Prostate gland (tissue), 2 donors: ENCODE results near the gene AVEN. TPM values are rescaled to one million over a fixed set of nuclear protein-coding genes. Genes with fewer than 3 reads are reported as not detected.
"Not testable (repeated sequence)": the region's sequence is repeated elsewhere in the genome, so short reads cannot be mapped to it uniquely, and the experiment has no call there.

ENCODE experiments used
- DNase-seq: peaks from one replicate; pipeline ENCODE4 v3.0.0-alpha.2; 2019; ENCODE audit warnings: low spot score
- H3K27ac ChIP-seq, 2 donors: fragments of 200-600 bp; sonication (generic); 2 replicates each; pipeline ENCODE4 v1.5.1; 2017 to 2019
- H3K27me3 ChIP-seq: fragments of 200-600 bp; sonication (generic); replicated peaks from 2 replicates; pipeline ENCODE4 v1.5.1; 2019; ENCODE audit not compliant: insufficient read depth
- H3K36me3 ChIP-seq, 2 donors: fragments of 200-600 bp; sonication (generic); 1 replicate in 1 of 2; 2 replicates in 1 of 2; pipeline versions ENCODE4 v1.5.1 to v1.8.1; 2017 to 2019
- H3K4me1 ChIP-seq: fragments of 200-600 bp; sonication (generic); replicated peaks from 2 replicates; pipeline ENCODE4 v1.5.1; 2019
- H3K4me3 ChIP-seq, 2 donors: fragments of 200-600 bp; sonication (generic); 2 replicates each; pipeline ENCODE4 v1.5.1; 2017 to 2019
- H3K9me3 ChIP-seq: fragments of 200-600 bp; sonication (generic); 2 replicates; pipeline ENCODE4 v1.5.1; 2017
- POLR2A ChIP-seq: fragments of 450-650 bp; IDR thresholded peaks from one replicate; pipeline ENCODE4 v1.6.1; 2016; ENCODE audit warnings: antibody characterized with exemption, mild to moderate bottlenecking
- POLR2AphosphoS5 ChIP-seq: sonication (generic); formaldehyde crosslinking; IDR thresholded peaks from one replicate; pipeline ENCODE4 v1.6.1; 2017; ENCODE audit warnings: antibody characterized with exemption
- WGBS: methylation state at CpG from one replicate; pipeline ENCODE4 v1.1.5; 2018; 5-methylcytosine and 5-hydroxymethylcytosine counted together
- intact Hi-C: fragments of 100-400 bp; cut with DNase I; formaldehyde crosslinking; loops from one replicate; pipeline ENCODE4 v1.14.2; 2022
- total RNA-seq, 2 donors: library from RNA; depleted of rRNA; stranded (reverse); fragments of >200 nt; gene quantifications; one replicate each; pipeline ENCODE4 v1.1.0, GENCODE V29; 2016
- TF ChIP-seq, protein P1 (sequence below), 4 experiments: fragments of 200-600 bp in 2 of 4; fragments of 450-650 bp in 2 of 4; sonication (generic) in 2 of 4; IDR thresholded peaks; 1 replicate in 3 of 4; 2 replicates in 1 of 4; pipeline ENCODE4 v1.5.1; 2016 to 2019; ENCODE audit warnings: antibody characterized with exemption in 4 of 4, mild to moderate bottlenecking in 2 of 4, moderate library complexity in 2 of 4

Gene AVEN
- total RNA-seq, 2 donors from 2014 or later: 11.9 to 21.6 TPM

DNA sequence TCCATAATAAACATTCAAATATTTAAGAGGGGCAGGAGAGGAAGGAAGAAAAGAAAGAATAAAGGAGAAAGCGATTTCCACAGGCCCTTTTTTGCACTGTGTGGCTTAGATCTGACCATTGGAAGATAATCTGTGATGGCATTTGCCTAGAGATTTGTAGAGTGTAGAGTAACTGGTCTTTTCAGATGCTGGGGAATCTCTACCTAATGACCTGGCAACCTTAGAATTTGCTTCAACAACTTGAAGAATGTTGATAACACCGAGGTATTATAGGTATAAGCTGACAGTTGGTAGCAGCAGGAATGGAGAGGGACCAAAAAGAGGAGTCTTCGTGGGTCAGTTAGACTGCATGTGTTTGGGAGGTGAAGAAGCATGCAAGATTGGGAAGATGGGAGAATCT lies 20.9 kb upstream of the AVEN start:
- DNase-seq: no peak
- Histone ChIP-seq H3K4me1 (no peaks in the 10 kb centered on the region), H3K27ac (no peak overlapping the region), H3K4me3 (no peak overlapping the region), H3K36me3 (no peaks in the 10 kb centered on the region), H3K9me3 (no peaks in the 10 kb centered on the region), H3K27me3 (no peaks in the 10 kb centered on the region)
- TF ChIP-seq POLR2A (no peak), POLR2AphosphoS5 (no peak)
- TF ChIP-seq, protein P1, sequence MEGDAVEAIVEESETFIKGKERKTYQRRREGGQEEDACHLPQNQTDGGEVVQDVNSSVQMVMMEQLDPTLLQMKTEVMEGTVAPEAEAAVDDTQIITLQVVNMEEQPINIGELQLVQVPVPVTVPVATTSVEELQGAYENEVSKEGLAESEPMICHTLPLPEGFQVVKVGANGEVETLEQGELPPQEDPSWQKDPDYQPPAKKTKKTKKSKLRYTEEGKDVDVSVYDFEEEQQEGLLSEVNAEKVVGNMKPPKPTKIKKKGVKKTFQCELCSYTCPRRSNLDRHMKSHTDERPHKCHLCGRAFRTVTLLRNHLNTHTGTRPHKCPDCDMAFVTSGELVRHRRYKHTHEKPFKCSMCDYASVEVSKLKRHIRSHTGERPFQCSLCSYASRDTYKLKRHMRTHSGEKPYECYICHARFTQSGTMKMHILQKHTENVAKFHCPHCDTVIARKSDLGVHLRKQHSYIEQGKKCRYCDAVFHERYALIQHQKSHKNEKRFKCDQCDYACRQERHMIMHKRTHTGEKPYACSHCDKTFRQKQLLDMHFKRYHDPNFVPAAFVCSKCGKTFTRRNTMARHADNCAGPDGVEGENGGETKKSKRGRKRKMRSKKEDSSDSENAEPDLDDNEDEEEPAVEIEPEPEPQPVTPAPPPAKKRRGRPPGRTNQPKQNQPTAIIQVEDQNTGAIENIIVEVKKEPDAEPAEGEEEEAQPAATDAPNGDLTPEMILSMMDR (IDR thresholded peaks at IDR 0.05): no peak
- intact Hi-C loops: no loop called here
- WGBS: 76% methylated on average over 3 of the region's 3 CpGs

DNA sequence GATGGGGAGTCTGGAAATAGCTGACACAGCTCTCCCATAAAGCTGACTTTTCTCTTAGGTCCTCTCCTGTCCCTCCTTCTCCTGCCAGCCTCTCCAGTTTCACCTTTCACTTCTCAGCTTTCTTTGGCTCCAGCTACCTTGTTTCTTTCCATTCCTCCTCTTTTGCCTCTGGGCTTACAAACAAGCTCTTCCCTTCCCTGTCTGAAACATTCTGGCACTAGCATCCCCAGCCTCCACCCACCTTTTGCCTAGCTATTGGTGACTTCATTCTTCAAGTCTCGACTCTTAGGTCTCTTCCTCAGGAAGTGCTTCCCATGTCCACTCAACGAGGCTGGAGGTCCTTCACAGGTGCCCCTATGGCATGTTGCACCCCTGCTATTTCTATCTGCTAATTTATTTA lies 20.5 kb upstream of the AVEN start:
- no peak for DNase-seq
- TF ChIP-seq POLR2A (no peak), POLR2AphosphoS5 (no peak)
- TF ChIP-seq, protein P1 (IDR thresholded peaks at IDR 0.05): no peak
- Histone ChIP-seq H3K36me3 (no peaks in the 10 kb centered on the region), H3K4me1 (no peaks in the 10 kb centered on the region), H3K27ac (no peak overlapping the region), H3K4me3 (no peak overlapping the region), H3K27me3 (no peaks in the 10 kb centered on the region), H3K9me3 (no peaks in the 10 kb centered on the region)
- WGBS: 49% methylated on average over 2 of the region's 2 CpGs
- intact Hi-C loops: no loop called here

DNA sequence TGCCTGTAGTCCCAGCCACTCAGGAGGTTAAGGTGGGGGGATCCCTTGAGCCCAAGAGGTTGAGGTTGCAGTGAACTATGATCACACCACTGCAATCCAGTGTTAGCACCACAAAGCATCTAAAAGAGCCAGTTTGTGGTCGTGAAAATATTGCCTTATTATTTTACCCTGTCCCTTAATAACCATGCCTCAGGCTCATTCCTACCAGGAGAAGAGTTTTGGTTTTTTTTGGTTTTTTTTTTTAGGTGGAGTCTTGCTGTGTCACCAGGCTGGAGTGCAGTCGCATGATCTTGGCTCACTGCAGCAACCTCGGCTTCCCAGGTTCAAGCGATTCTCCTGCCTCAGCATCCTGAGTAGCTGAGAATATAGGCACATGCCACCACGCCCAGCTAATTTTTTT lies 17.9 kb upstream of the AVEN start:
- 81% methylated on average over 5 of the region's 5 CpGs for WGBS
- intact Hi-C loops: no loop called here
- no peak for TF ChIP-seq POLR2AphosphoS5
- TF ChIP-seq POLR2A: no peak
- TF ChIP-seq, protein P1 (IDR thresholded peaks at IDR 0.05): no peak
- H3K27ac ChIP-seq: no peak overlapping the region
- no peaks in the 10 kb centered on the region for H3K9me3 ChIP-seq
- no peak for DNase-seq
- no peaks in the 10 kb centered on the region for H3K36me3 ChIP-seq
- H3K4me3 ChIP-seq: no peak overlapping the region
- no peaks in the 10 kb centered on the region for H3K4me1 ChIP-seq
- H3K27me3 ChIP-seq: no peaks in the 10 kb centered on the region

DNA sequence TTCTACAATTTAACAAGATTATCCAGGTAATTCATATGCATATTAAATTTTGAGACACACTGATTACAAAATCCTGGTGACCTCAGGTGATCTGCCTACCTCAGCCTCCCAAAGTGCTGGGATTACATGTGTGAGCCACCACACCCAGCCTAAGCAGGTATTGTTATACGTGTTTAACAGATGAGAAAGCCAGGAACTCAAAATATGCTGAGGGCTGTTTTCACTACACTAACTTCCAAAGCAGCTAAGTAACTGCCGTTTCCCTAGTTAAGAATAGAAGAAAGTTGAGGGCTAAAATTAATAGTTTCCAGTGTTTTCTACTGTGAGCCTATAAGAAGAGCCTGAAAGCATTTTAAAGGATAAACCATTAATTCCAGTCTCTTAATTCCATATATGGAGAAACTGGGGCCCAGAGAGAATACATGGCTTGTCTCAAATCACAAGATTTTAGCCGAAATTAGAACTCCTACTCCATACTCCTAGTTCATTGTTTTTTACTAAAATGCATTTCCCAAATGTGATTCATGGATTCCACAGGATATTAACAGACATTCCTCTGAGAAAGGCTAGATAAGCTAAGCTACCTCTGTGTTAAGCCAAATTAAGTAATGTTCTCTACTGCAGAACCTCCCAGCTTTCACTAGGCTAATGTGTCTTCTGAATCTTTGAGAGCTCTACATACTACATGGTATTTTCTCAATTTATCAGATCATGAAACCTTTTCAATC lies 17.0 kb upstream of the AVEN start:
- Histone ChIP-seq H3K27me3 (no peaks in the 10 kb centered on the region), H3K36me3 (no peaks in the 10 kb centered on the region), H3K4me1 (no peaks in the 10 kb centered on the region), H3K4me3 (no peak overlapping the region), H3K27ac (no peak overlapping the region), H3K9me3 (no peaks in the 10 kb centered on the region)
- TF ChIP-seq POLR2AphosphoS5 (no peak), POLR2A (no peak)
- TF ChIP-seq, protein P1 (IDR thresholded peaks at IDR 0.05): no peak
- WGBS: 73% methylated on average over 3 of the region's 3 CpGs
- intact Hi-C loops: no loop called here
- DNase-seq: no peak

DNA sequence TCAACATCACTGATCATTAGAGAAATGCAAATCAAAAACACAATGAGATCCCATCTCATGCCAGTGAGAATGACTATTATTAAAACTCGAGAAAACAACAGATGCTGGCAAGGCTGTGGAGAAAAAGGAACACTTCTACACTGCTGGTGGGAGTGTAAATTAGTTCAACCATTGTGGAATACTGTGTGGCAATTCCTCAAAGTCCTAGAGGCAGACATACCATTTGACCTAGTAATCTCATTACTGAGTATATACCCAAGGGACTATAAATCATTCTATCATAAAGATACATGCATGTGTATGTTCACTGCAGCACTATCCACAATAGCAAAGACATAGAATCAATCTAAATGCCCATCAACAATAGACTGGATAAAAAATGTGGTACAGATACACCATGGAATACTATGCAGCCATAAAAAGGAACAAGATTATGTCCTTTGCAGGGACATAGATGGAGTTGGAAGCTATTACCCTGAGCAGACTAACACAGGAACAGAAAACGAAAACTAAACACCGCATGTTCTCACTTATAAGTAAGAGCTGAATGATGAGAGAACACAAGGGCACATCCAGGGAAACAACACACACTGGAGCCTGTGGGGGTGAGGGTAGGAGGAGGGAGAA lies 15.2 kb upstream of the AVEN start:
- H3K27ac ChIP-seq: no peak overlapping the region
- TF ChIP-seq POLR2A (no peak), POLR2AphosphoS5 (no peak)
- TF ChIP-seq, protein P1 (IDR thresholded peaks at IDR 0.05): no peak
- WGBS: 93% methylated on average over 3 of the region's 3 CpGs
- no peaks in the 10 kb centered on the region for H3K9me3 ChIP-seq
- H3K4me1 ChIP-seq: no peaks in the 10 kb centered on the region
- intact Hi-C loops: no loop called here
- H3K27me3 ChIP-seq: no peaks in the 10 kb centered on the region
- H3K36me3 ChIP-seq: no peaks in the 10 kb centered on the region
- DNase-seq: no peak
- H3K4me3 ChIP-seq: no peak overlapping the region

DNA sequence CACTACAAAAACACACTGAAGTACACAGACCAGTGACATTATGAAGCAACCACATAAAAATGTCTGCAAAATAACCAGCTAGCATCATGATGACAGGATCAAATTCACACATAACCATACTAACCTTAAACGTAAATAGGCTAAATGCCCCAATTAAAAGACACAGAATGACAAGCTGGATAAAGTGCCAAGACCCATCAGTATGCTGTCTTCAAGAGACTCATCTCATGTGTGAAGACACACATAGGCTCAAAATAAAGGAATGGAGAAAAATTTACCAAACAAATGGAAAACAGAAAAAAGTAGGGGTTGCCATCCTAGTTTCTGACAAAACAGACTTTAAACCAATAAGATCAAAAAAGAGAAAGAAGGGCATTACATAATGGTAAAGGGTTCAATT lies 11.4 kb upstream of the AVEN start:
- intact Hi-C loops, H3K4me1 ChIP-seq, H3K27ac ChIP-seq, H3K4me3 ChIP-seq, H3K27me3 ChIP-seq, H3K36me3 ChIP-seq, H3K9me3 ChIP-seq, DNase-seq: not testable (repeated sequence)
- WGBS: 87% methylated on average over 1 of the region's 1 CpG
